GM21381 (cell line): ENCODE results near the gene AGXT.

ENCODE experiments used
- ATAC-seq: cut with Tn5 transposase; IDR thresholded peaks from one replicate; pipeline ENCODE4 v1.9.1; 2021; ENCODE audit warnings: mild to moderate bottlenecking, moderate library complexity; ENCODE audit not compliant: unreplicated experiment

The AGXT gene

GRCh38 chr2:240912878-240913809 is 44.5 kb downstream of the AGXT start:
- ATAC-seq, result no peak

DNA sequence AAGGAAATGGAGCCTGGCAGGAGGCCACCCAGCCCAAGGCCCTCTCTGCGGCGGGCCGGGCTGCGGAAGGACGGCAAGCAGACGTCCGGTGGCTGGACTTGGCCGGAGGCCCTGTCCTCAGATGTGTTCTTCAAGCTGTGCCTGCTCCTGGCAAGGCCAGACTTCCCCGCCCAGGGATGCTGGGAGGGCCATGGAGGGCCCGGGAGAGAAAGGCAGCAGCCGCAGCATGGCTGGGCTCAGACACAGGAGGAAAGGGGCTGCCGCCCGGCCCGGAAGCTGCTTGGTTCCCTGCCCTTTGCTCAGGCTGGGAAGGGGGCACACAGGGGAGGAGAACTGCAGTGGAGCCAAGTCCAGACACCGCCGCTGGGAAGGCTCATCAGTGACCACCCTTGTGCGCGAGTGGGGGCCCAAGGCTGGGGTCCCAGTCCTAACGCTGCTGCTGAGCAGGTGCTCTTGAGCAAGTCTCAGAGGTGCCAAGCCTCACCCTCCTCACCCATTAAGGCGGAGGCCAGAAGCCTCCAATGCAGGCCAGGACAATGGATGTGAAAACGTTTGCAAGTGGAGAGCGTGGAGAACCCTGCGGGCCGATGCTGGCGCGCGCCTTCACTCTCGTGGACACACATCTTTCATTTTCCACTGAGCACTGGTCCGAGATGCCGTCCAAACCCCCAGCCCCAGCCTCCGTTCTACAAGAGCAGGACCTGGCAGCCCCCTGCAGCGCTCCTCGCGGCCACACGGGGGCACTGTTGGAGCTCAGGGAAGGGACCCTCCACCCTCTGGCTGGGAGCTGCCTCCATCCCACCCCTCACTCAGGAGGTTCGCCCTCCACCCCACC is 45.4 kb downstream of the AGXT start:
- ATAC-seq, result no peak

DNA sequence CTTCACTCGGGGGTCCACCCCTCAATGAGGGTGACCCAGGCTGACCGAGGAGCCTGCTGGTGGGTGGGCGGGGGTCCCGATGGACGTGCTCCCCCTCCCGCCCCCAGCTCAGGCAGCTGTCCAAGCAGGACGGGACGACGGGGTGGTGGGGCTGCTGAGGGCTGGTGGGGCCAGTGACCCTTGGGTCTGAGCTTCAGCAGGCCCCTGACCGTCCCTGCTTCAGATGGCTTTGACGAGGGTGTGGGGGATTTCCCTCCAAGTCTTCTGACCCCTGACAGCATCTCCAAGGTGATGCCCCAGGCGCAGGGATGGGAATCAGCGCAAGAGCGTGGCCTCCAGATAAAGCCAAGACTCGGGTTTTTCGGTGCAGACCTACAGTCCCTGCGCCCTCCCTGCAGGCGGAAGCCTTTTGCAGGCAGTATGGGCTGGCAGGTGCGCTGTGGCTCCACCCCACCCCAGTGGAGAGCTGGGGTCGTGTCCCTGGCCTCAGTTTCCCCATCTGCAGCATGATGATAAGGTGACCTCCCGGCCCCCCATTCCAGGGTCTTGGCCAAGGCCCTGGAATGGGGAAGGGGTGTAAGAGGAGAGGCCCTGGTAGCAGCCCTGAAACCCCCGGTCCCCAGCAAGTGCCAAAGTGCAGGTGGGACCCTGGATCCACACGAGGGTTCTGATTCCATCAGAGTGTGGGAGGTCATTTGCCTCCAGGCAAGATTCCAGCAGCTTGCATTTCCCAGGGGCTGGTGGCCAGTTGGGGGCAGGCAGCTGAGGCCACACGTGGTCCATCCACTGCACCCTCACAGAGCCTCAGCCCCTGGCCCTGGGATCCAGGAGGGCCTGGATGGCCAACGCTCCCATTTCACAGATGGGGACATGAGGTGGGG is 46.3 kb downstream of the AGXT start:
- no peak for ATAC-seq

GRCh38 chr2:240915526-240916341 is 47.1 kb downstream of the AGXT start:
- no peak for ATAC-seq

DNA sequence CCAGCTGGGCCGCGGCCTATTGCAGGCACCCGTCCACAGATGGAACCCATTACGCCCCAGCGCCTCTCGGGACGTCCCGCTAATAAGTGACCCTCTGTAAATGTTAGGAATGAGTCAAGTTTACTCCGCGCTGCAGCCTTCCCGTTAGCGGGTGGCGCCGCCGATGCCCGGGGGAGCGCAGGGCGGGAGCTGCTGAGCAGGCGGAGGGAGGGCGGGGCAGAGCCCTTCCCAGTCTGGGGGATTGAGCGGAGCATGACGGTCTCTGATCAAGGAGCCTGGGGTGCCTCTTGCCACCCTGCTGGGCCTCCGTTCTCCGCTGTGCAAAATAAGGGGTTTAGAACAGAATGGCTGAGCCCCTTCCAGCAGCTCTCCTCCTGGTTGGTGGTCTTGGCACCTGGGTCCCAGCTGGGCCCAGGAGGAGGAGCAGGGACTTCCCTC is 48.0 kb downstream of the AGXT start:
- ATAC-seq, result no peak

DNA sequence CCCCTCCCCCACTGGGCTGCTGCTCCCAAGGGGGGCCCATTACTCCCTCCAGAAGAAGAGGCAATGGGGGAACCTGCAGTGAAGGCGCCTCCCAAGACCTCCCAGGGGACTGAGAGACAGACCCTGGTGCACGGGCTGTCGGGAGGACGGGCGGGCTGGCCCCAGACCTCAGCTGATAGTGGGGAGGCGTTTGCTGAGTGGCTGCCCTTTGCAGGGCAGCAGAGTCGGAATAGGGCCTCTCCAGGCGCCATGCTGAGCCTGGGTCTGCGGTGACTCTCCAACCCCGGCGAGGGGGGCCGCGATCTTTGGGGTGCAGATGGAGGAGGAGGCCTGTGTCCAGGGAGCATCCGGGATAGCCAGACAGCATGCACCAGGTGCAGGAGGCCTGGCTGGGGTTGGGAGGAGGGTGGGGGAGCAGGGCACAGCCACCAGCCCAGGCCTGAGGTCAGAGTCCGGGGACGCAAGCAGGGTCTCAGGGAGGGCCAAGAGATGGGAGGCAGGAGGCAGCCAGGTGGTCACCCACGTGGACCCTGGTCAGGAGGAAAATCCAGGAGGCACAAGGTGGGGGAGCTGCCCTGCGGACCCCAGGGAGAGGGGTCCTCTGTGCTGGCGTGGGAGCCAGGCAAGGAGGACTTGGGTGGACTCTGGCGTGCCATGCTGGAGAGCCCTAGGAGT is 48.5 kb downstream of the AGXT start:
- no peak for ATAC-seq

DNA sequence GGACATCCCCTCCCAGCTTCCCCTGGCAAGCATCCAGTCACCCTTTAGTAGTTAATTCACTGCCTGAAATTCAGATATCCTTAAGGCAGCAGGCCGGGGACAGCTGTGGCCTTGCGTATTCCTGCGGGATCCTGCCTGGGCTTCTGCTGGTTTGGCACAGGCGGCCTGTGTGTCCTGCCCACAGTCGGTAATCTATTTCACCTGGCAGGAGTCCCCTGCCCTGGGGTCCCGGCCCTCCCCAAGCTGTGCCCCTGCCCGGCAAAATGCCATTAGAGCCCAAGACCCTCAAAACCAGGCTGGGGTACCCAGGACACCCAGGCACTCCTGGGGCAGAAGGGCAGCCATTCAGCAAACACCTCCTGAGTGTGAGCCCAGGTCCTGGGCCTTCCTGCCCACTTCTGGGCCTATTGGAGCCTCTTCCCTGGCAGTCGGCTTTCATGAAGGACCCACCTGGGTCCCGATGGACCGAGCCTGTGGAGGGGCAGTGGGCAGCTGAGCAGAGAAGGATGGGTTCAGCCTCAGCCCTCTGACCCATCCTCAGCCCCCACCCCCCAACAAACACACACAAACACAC is 49.1 kb downstream of the AGXT start:
- ATAC-seq, result no peak

- no peak for ATAC-seq
These were observed 49.9 kb downstream of the AGXT start for GRCh38 chr2:240918258-240919091.

DNA sequence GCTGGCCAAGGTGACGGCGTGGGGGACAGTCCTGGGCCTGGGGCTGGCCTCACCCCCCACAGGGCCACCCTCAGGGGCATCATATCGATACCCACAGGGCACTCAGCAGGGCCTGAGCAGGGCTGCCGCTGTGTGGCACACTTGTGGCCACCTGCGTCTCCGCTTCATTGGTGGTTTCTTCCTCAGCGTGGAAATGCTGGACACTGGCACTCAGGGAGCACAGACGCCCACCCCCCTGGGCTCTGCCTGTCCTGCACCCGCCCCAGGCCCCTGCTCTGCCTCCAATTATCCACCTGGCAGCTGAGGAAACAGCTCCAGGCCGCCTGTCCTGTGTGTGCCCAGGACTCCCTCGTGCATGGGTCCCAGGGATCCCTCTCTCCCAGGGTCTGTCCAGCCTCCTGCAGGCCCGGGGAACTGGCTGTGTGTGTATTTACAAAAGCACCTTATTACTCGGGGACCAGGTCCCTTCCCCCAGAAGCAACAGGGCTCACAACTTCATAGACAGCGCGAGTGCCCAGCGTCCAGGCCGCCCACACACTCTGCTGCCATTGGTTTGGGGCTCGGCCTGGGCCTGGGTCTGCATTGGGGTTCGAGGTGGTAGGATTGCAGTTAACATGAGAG is 50.6 kb downstream of the AGXT start:
- no peak for ATAC-seq

DNA sequence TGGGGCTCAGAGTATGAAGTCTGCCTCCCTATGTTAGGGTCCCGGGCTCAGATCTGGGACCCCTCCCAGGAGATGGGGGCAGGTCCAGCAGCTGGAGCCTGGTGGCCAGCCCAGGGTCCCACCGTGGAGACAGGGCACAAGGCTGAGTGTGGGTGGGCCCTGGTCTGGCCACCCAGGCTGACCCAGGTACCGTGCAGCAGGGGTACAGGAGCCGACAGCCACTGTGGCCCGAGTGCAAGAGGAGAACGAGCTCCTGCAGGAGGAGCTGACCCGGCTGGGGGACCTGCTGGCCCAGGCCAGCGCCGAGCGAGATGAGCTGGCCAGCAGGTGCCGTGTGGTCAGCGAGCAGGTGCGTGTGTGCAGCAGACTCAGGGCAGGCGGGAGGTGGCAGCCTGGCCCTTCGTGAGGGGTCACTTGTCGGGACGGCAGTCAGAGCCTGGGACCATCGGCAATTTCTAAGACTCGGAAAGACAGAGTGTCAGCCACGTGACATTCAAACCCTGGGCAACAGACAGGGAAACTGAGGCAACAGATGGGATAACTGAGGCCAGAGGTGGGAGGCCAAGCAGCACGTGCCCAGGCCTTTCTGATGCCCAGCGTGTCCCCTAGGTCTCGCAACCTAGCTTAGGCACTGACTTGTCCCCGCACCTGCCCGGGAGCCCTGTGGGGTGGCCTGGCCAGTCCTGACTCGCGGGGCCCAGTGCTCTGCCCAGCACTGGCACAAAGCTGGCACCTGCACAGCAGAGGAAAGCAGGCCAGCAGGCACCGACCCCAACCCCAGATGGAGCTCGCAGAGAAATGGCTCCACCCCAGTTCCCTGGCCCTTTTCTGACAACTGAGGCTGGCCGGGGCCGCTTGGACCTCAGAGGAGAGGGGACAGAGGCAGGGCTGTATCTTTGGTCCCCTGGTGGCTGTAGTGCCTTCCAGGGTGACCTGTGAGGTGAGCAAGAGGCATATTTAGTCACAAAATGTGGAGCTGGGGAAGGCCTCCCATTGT is 51.5 kb downstream of the AGXT start:
- no peak for ATAC-seq

DNA sequence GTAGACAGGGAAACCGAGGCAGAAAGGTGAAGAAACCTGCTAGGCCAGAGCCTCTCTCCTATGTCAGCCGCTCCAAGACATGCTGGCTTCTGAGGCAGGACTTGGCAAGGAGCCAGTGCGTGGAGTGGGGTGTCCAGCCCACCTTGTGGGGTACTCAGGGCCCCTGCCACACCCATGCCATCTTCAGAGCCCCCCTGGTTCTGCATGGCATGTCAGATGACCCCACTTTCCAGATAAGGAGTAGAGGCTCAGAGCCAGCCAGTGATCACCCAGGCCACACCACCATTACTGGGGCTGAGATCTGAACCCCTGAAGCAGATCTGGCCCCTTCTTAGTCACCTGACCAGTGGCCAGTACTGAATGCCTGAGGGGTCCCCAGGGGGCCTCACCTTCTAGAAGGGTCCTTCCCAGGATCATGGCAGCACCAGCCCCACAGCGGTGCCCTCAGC is 52.2 kb downstream of the AGXT start:
- no peak for ATAC-seq

DNA sequence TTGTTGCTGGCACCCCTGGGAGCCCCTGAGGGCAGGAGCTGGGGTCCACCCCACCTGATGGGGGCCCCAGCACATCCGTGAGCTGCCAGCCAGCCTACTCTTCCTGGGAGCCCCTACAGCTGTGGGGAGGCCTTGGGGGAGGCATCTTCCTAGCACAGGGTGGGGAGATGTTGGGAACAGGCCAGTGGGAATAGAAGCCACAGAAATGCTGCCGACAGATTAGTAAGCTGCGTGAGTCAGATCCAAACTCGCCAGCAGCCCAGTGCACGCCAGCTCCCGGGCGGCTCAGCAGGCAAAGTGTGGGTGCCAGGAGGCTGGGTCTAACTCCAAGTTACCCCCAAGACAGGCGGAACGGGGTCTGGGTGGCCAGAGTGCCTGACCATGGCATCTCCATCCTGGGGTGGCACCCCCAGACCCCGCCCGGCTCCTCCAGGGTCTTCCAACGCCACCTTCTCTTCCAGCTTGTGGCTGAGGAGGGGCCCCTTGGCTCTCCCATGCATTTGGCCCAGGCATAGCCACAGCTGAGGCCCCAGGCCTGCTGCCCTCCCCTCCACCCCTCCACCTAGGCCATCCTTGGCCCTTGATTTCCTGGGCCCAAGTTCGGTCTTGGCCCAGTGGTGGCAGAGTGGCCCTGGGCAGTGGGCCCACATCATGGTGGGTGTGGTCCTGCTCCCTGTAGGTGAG is 52.8 kb downstream of the AGXT start:
- no peak for ATAC-seq

DNA sequence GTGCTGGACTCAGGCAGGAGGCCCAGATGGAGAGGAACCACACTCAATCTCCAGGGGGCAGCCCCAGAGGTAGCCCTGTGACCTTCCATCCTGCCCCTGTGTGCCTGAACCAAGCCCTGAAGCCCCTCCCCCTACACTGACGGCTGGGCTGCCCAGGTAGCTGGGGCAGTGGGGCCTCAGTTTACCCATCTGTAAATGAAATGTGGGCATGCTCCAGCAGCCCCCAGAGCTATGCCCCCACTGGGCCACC is 53.3 kb downstream of the AGXT start:
- ATAC-seq, result no peak

DNA sequence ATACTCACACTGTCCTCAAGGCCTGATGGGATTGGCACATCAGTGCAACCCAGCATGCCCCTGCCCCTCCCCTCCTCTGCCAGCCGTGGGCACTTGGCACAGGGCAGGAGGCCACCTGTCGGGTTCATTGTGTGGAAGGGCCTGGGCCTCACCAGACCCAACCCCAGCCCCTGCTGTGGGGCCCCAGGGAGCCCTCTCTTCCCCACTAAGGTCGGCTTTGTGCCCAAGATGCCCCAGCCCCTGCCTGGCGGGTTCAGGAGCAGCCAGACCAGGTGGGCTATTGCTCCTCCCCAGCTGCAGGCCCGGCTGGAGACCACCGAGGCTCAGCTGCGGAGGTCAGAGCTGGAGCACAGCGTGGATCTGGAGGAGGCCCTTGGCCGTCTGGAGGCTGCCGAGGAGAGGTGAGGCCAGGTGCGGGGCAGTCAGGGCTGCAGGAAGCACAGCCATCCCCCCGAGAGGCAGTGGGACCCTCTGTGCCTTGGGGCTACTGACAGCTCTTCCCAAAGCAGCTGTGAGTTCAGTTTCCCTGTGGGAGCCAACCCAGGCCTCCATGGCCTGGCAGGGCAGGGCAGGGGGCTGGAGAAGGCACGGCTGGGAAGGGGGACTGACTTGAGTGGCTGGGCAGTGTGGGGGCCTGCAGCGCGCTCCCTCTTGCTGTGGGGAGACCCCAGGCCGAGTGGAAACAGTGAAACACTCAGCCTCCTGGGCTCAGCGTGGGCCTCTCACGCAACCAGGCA is 53.8 kb downstream of the AGXT start:
- no peak for ATAC-seq

DNA sequence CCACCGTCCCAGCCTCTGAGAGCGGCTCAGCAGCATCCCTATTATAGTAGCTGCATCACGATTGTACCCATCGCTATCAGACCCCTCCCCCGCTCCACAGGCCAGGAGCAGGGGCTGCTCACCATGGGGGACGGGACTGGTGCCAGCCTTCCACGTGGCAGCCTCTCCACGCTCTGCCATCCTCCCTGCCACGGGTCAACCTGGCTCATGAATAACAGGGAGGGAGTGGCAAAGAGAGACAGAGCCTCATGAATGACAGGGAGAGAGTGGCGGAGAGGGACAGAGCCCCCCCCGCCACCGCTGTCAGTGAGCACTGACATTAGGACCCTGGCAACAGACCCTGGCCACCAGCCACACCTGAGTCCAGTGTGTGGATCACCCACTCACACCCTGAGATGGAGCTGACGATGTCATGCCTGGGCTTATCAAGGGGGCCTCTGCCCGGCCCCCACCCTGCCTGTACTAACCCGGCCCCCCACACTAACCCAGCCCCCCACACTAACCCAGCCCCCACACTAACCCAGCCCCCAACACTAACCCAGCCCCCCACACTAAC is 54.4 kb downstream of the AGXT start:
- ATAC-seq, result no peak
